ENCODE data around the gene DLL1. TPM values are rescaled to one million over a fixed set of nuclear protein-coding genes. Genes with fewer than 3 reads are reported as not detected.

Gene DLL1
- total RNA-seq, 4 donors from 2014 or later, result 16.3 to 89.1 (median 32.3) TPM

GRCh38 chr6:170235391-170236125, 55.3 kb downstream of the DLL1 start:
- peaks cover 0 to 4% (median 0%) of the 10 kb centered on the region in 4 donors for H3K4me1 ChIP-seq
- no peaks in the 10 kb centered on the region for H3K9me3 ChIP-seq
- H3K4me3 ChIP-seq, result no peak overlapping the region
- no peaks in the 10 kb centered on the region for H3K27me3 ChIP-seq
- no peaks in the 10 kb centered on the region for H3K36me3 ChIP-seq
- DNase-seq, result no peak
- no peak for TF ChIP-seq POLR2A (IDR thresholded peaks at IDR 0.05)
- no peak for TF ChIP-seq CTCF (IDR thresholded peaks at IDR 0.05)
- H3K27ac ChIP-seq, result no peak overlapping the region

GRCh38 chr6:170234419-170234818, 56.5 kb downstream of the DLL1 start:
- TF ChIP-seq POLR2A (IDR thresholded peaks at IDR 0.05), result no peak
- TF ChIP-seq CTCF (IDR thresholded peaks at IDR 0.05), result no peak
- DNase-seq, result no peak
- H3K4me3 ChIP-seq, result no peak overlapping the region
- H3K27ac ChIP-seq, result peak overlapping the region in 2 of 4 donors; percentile 13 to 45
- H3K4me1 ChIP-seq, result peaks cover 0 to 4% (median 0%) of the 10 kb centered on the region in 4 donors
- H3K9me3 ChIP-seq, result no peaks in the 10 kb centered on the region
- H3K27me3 ChIP-seq, result no peaks in the 10 kb centered on the region
- H3K36me3 ChIP-seq, result no peaks in the 10 kb centered on the region

- TF ChIP-seq POLR2A (IDR thresholded peaks at IDR 0.05), result no peak
- no peak for DNase-seq
- peak overlapping the region in 1 of 4 donors; percentile 45 for H3K27ac ChIP-seq
Observed at GRCh38 chr6:170233286-170234205, 57.3 kb downstream of the DLL1 start.

More at GRCh38 chr6:170233286-170234205, 57.3 kb downstream of the DLL1 start:
- Histone ChIP-seq H3K27me3 (no peaks in the 10 kb centered on the region), H3K36me3 (no peaks in the 10 kb centered on the region), H3K4me3 (no peak overlapping the region), H3K9me3 (no peaks in the 10 kb centered on the region), H3K4me1 (peaks cover 0 to 4% (median 0%) of the 10 kb centered on the region in 4 donors)

Small RNAs within 50 kb of the gene (small RNA-seq; reads per million reads assigned to genes)
- gene MIR4644, result 0 reads per million in 2 donors

Other genes starting within 250 kb of the DLL1 start
- gene FAM120B, start 15.7 kb upstream of the DLL1 start, total RNA-seq, result 10 to 100 TPM; 22.1 to 50.3 (median 38.1) TPM